ENCODE measurements around the gene PROZ.
"Not testable (repeated sequence)": the region's sequence is repeated elsewhere in the genome, so short reads cannot be mapped to it uniquely, and the experiment has no call there.

PROZ gene

GRCh38 chr13:113157929-113158747 is at the start of gene PROZ:
TSS of gene PROZ (plus strand) at chr13:113158648. CDS start at chr13:113158661, 13 bp downstream.
- no peak for DNase-seq (ENCODE audit: low read depth)

GRCh38 chr13:113109151-113110047 is 49.0 kb upstream of the PROZ start:
- no peak for DNase-seq (ENCODE audit: low read depth)

- DNase-seq (ENCODE audit: low read depth), result no peak
Measured at GRCh38 chr13:113110048-113110851, 48.2 kb upstream of the PROZ start.

- DNase-seq (ENCODE audit: low read depth), result no peak
Measured at GRCh38 chr13:113110852-113111315, 47.6 kb upstream of the PROZ start.

GRCh38 chr13:113111821-113112220 is 46.6 kb upstream of the PROZ start:
- not testable (repeated sequence) for DNase-seq (ENCODE audit: low read depth)

GRCh38 chr13:113112475-113112874 is 46.0 kb upstream of the PROZ start:
- not testable (repeated sequence) for DNase-seq (ENCODE audit: low read depth)

- DNase-seq (ENCODE audit: low read depth), result no peak
Measured at GRCh38 chr13:113112893-113113845, 45.3 kb upstream of the PROZ start.

- no peak for DNase-seq (ENCODE audit: low read depth)
Measured at GRCh38 chr13:113113846-113114271, 44.6 kb upstream of the PROZ start.

- DNase-seq (ENCODE audit: low read depth), result no peak
Measured at GRCh38 chr13:113114511-113115362, 43.7 kb upstream of the PROZ start.

GRCh38 chr13:113115363-113116205 is 42.9 kb upstream of the PROZ start:
- DNase-seq (ENCODE audit: low read depth), result no peak

GRCh38 chr13:113116206-113116800 is 42.1 kb upstream of the PROZ start:
- DNase-seq (ENCODE audit: low read depth), result no peak

GRCh38 chr13:113116871-113117271 is 41.6 kb upstream of the PROZ start:
- DNase-seq (ENCODE audit: low read depth), result no peak

- no peak for DNase-seq (ENCODE audit: low read depth)
Measured at GRCh38 chr13:113117335-113117872, 41.0 kb upstream of the PROZ start.

- DNase-seq (ENCODE audit: low read depth), result no peak
Measured at GRCh38 chr13:113117911-113118260, 40.6 kb upstream of the PROZ start.

- DNase-seq (ENCODE audit: low read depth), result no peak
Measured at GRCh38 chr13:113118261-113119021, 40.0 kb upstream of the PROZ start.

- no peak for DNase-seq (ENCODE audit: low read depth)
Measured at GRCh38 chr13:113119166-113119821, 39.2 kb upstream of the PROZ start.

- no peak for DNase-seq (ENCODE audit: low read depth)
Measured at GRCh38 chr13:113119822-113120189, 38.6 kb upstream of the PROZ start.
